ENCODE data around the gene MAPKAP1.

MAPKAP1 gene

DNA sequence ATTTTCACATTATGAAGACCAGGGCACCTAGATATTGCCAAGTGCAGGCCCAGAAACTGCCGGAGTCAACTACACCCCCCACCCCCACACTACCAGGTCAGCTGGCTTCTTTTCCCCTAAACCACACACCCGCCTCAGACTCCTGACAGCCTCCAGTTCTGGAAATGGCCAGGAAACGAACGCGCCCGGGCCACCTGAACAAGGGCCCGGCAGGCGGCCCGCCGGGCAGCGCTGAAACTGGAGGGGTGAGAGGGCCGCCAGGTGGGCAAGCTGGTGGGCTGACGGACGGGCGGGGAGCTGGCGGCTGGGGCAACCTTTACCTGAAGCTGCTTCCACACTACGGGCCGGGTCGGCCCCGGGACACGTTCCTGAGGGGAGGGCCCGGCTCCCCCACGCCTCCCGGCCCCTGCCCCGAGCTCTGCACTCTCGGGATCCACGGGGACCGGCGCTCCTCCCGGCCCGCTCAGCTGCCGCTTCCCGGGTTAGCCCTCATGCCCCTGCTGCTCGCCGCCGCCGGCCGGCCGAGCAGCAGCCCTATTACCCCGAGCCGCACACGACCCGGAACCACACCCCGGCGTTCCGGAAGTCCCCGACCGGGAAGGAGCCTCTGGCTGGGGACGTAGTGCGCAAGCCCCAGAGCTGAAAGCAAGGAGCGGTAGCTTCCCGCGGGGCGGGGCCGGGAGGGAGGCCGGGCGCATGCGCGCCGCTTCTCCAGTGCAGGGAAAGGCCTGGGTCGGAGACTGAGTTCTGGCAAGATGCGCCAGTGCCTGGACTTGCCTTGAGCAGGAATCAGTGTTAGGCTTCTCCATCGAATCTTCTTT, at the start of gene MAPKAP1:
Gene MAPKAP1 (minus strand): TSS at position 558 of the 821 bp plus-strand sequence. CDS start 34,634 bp downstream, outside the sequence.
- peak; percentile 75 for DNase-seq (ENCODE audit: low read depth, low spot score)
- H3K27ac ChIP-seq: peak within 1 kb of the TSS; percentile 75

DNA sequence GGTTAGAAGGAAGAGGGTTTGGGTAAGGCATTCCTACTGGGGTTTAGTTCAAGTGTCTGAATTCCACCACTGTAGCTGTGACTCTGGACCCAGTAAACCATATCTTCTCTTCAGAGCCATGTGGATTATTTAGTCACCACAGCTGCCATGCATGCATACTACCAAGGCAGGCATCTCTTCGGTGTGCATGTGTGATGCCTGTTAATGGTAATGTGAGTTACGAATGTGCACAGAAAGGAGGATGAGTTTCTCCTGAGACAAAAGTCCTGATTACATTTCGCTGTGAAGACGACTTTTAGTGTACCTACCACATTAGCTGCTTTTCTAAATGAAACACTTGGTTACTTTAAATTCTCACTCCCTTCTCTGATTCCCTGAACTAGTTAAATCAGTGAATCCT, 49.5 kb upstream of the MAPKAP1 start:
- H3K27ac ChIP-seq: no peak overlapping the region
- DNase-seq (ENCODE audit: low read depth, low spot score): no peak

DNA sequence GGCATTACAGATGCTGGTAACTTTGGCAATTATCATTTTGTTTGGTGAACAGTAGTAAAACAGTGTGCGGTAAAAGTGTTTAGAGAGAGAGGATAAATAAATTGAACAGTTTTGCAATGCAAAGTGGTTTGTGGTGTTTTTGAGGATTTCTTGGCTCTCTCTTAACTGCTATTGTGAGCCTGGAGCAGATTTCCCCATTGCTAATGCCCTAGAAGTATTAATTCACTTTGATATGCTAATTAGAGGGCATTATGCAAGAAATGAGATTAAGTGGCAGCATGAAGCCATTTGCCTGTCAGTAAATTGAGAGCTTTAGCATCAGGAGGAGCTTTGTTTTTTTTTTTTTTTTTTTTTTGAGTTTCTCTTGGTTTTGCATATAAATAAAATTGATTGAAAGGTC, 48.3 kb upstream of the MAPKAP1 start:
- DNase-seq (ENCODE audit: low read depth, low spot score): no peak
- no peak overlapping the region for H3K27ac ChIP-seq

DNA sequence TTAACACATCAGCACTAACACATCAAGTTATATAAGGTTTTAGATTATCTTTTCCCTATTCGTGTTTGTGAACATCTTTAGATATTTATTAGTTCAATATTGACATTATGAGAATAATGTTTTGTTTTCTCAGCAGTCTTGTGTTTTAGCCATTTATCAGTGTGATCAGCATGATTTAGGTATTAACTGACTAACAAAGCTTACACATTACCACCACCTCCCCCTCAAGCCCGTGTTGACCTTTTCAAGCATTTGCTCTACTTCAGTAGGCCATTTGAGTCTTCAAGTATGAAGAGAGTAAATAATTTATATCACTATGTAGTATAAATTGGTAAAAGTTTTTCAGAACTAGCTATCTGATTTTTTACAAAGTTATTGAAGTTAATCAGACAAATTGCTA, 47.1 kb upstream of the MAPKAP1 start:
- H3K27ac ChIP-seq: no peak overlapping the region
- no peak for DNase-seq (ENCODE audit: low read depth, low spot score)

DNA sequence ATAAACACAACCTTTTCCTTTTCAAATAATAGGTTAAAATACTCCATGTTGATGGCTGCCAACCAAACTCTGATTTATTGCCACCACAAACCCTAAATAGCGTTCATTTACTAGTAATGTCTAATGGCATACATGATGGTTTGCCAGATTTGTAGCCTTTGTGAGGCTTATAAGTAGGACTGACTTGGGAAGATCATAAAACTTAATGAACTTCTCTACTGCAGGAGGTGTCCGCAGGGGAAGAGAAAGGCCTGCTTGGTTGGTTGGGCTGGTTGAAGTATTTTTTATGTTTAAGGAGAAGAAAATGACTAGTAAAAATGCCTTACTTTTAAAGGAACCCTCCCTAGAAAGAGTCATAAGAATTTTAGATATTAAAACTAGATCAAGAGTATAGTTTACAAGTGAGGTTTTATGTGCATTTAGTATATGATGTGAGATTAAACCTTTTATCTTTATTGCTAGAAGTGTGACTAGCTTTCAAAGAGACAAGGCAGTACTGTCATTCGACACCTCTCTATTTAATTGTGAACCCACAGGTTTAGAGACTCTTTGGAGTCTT, 45.1 kb upstream of the MAPKAP1 start:
- no peak overlapping the region for H3K27ac ChIP-seq
- no peak for DNase-seq (ENCODE audit: low read depth, low spot score)

DNA sequence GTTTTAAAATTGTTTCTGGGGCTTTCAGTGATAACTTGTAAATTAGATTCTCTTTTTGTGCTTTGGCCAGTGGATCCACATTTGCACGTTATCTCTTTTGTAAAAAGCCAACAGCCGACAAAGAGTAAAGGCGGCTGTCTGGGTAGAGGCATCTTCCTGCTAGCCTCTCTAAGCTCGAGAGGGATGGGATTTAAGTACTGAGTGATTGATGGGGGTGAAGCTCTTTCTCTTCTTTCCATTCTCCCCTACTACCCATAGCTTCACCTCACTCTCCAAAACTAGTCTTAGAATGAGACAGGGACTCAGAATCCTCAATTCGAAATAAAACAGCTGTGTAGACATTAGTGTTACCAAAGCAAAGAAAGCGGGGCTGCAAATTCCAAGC, 43.6 kb upstream of the MAPKAP1 start:
- peak overlapping the region; percentile 73 for H3K27ac ChIP-seq
- DNase-seq (ENCODE audit: low read depth, low spot score): no peak

DNA sequence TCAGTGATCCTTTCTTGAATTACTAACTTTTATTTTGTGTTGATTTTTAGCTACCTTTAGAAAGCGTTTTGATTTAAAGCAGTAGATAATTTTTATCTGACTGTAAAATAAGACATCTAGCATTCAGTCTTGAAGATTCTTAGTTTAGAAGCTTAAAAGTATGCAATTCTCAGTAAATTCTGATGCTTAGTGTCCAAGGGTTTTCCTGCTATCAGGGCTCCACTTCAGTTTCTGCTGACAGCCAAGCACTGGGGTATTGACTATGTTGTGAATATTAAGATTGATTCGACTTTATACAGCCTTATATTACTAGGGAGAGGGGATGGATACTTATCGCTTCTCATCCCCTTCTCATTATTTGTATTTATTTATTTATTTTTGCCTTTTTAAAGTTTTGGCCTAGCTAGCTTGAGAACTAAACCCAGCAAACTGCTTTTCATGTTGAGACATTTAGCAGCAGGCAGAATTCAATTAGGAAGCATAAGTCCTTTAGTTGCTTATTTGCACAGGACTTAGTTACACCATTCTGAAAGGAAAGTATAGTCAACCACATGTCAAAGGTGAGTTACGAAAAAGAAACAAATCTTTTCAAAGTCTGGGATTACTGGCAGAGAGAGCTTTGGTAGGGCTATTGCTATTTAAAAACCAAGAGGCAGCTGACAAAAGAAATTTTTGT, 43.1 kb upstream of the MAPKAP1 start:
- H3K27ac ChIP-seq: peak overlapping the region; percentile 73
- DNase-seq (ENCODE audit: low read depth, low spot score): no peak

DNA sequence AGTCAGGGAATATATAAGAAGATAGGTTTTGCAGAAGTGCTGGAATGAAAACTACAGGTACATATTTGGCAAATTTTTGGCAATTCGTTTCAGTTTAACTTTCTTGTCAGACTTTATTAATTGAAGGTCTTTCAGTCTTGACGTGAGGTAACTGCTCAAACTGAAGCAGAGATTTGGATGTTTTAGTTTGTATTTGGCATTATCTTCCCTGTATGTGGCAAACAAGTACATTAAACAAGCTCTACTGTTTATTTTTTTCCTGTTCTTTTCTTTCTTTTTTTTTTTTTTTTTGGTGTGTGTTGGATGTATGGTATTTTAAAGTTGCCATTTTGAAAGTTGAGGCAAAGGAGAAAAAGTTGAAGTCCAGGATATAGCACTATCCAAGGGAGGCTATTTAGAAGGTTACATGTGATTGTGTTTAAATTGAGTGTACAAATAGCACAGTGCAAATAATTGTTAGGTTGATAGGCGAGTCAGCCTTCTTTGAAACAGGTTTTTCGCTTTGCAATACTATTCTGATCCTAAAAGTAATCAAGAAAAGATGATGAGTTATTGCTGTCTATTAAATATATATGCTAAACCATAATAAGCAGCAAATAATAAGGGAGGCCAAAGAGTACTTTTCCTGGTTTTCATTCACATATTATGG, 42.4 kb upstream of the MAPKAP1 start:
- no peak for DNase-seq (ENCODE audit: low read depth, low spot score)
- peak overlapping the region; percentile 73 for H3K27ac ChIP-seq

DNA sequence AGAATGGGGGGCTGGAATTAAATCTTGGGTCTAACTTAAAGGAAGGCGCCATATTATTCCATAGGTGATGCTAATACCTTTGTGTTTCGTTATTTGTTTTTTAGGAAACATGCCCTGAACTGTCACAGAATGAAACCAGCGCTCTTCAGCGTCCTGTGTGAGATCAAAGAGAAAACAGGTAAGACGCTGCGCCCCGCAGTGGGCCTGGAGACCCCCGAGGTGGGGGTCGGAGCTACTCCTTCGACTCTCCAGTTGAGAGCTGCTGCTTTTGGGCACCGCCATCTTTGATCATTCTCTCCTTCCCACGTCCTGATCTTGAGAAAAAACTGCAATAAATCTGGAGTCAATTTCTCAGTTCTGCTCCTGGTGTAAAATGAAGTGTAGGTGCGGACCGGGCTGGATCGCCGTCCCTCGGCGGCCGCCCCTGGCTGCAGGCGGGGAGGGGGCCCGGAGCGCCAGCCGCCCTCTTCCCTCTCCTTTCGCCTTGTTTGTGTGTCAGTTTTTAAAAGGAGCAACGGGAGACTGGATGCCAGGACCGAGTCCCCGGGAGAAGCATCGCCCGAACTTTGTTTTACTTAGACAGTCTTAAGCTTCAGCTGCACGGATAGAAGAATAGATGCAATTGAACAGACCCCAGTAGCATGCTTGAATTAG, 41.6 kb upstream of the MAPKAP1 start:
- peak overlapping the region; percentile 73 for H3K27ac ChIP-seq
- no peak for DNase-seq (ENCODE audit: low read depth, low spot score)

DNA sequence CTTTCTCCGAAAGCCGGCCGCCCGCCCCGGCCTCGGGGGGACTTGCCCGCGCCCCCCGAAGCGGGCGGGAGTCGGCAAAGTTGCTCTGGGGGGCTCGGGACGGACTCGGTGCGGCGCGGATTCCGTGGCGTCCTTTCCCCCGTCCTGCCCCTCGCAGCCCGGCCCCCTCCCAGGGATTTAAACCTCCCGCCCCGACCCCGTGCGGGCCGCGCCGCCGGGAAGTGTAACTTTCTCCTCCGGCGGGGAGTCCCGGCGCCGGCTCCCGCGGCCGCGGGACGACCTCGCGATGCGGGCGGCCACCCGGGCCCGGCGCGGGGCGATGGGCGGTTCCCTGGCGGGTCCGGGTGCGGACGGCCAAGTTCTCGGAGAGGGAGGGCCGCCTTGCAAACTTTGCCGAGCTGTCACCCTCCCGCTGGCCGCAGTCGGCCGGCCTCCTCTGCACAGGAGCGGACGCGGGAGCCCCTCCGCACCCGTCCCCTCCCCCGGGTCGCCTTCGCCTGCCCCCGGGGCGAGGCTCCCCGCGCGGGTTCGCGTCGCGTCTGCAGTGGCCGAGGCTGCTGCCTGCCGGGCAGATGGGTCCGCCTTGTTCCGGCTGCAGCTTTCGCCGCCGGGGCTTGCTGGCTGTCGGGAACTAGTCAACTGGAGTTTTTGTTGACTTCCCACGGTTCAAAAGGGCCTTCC, 40.9 kb upstream of the MAPKAP1 start:
- DNase-seq (ENCODE audit: low read depth, low spot score): no peak
- H3K27ac ChIP-seq: peak overlapping the region; percentile 73

DNA sequence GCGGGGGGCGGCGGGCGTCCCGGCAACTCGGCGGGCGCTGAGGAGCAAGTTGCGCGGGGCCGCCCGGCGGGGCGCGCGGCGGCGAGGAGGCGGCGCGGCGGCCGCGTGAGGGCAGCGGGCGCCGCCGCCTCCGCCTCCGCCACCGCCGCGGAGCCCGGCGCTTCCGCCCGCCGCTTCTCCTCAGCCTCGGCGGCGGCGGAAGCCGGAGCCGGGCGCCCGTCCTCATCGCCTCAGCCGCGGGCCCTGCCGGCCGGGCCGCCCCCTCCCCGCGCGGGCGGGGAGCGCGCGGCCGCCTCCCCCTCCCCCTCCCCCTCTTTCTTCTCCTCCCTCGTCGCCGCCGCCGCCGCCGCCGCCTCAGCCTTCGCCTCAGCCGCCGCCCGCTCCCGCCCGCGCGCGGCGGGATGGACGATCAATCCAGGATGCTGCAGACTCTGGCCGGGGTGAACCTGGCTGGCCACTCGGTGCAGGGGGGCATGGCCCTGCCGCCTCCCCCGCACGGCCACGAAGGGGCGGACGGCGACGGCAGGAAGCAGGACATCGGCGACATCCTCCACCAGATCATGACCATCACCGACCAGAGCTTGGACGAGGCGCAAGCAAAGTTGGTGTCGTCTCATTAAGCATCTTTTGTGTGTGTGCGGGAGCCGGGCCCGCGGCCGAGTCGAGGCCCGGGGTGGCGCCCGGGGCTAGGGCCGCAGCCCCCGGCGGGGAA, 40.2 kb upstream of the MAPKAP1 start, which contains the start of gene PBX3:
Gene PBX3 (plus strand): TSS at position 321 of the 712 bp plus-strand sequence.
- no peak for DNase-seq (ENCODE audit: low read depth, low spot score)
- peak within 1 kb of the TSS; percentile 73 for H3K27ac ChIP-seq

DNA sequence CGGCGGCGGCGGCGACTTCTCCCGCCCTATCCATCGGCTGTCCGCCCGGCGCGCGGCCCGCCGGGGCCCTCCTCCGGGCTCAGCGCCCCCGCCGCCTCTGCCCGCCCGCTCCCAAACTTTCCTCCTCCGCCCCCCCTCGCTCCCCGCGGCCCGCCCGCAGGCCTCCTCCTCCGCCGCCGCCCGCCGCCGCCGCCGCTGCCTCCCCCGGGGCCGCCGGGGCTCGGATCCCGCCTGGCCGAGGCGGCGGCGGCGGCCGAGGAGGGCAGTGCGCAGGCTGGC, 39.7 kb upstream of the MAPKAP1 start:
- peak overlapping the region; percentile 73 for H3K27ac ChIP-seq
- no peak for DNase-seq (ENCODE audit: low read depth, low spot score)

DNA sequence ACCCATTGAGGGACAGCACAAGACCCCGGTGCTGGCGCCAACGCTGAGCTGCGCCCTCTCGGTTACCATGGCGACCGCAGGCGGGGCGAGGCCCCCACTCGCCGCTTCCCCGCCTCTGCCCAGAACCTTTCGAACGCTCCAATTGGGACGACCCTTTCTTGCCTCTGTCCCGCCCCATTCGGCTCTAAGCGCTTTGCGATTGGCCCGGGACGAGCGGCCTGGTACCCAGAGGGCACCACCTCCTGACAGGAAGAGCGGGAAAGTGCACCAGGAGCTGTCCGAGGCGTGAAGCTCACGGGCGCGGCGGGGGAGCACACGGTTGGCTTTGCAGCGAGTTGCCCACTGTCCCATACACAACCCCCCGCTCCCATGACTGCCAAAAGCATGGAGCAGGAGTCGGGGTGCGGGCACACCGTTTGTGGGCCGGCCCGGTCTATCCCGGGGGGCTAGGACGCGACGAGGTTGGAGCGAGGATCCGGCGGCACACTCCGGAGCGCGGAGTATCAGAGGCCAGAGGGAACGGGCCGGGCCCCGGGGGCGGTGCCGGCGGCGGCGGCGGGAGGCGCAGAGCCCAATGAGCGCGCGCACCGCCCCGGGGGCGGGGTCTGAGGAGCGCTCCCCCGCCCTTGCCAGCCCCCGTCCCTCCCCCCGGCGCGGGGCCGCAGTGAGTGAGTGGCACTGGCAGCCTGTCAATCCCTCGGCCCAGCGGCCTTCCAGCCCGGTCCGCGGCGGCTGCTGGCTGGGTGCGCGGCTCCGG, 39.2 kb upstream of the MAPKAP1 start:
- peak; percentile 61 for DNase-seq (ENCODE audit: low read depth, low spot score)
- peak overlapping the region; percentile 73 for H3K27ac ChIP-seq

DNA sequence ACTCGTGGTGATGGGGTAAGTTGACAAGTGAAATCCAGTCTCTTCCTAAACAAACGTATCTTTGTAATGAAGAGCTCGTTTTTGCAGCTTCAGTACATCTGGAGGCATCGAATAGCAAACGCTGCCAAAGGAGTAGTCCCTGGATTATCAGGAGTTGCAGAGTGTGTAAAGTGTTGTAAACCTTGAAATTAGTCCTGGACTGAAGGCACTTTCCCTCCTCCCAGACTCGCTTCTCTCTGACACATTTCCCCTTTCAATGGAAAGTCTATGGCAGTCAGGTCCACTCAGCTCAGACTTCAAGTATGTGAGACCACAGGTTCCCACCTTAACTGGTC, 38.6 kb upstream of the MAPKAP1 start:
- H3K27ac ChIP-seq: no peak overlapping the region
- no peak for DNase-seq (ENCODE audit: low read depth, low spot score)

DNA sequence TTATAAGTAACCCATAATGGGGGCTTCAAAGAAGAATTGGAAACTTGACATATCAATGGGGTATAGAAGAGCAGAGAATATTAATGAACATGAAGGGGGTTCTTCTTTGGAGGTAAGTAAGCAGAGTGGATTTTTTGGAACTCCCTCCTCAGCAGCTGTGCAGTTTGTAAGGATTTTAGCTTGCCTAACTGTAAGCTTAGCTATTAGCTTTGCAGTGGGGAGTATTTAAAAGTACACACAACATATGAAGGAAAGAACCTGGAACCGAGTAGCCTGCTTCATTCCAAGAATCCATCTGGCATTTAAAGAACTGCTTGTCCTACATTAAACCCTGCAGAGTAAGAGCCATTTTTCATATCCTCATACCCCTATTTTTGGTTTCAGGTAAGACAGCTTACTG, 38.0 kb upstream of the MAPKAP1 start:
- H3K27ac ChIP-seq: no peak overlapping the region
- DNase-seq (ENCODE audit: low read depth, low spot score): no peak

DNA sequence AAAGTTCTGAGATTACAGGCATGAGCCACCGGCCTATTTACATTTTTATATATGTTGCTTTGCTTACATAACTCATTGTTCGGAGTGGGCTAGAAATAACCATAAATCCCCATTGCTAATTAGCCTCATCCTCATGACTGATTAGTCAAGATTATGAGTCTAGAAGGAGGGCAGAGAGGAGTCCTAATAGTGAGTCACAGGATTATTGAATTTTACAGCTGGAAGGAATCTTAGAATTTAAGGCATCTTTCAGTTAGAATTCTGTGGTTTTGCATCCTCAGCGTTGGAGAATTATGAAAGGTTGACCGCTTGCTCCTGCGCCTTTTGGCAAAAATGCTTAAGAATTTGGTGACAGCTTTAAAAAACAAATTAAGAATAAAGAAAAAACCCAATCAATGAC, 37.6 kb upstream of the MAPKAP1 start:
- H3K27ac ChIP-seq: no peak overlapping the region
- no peak for DNase-seq (ENCODE audit: low read depth, low spot score)

DNA sequence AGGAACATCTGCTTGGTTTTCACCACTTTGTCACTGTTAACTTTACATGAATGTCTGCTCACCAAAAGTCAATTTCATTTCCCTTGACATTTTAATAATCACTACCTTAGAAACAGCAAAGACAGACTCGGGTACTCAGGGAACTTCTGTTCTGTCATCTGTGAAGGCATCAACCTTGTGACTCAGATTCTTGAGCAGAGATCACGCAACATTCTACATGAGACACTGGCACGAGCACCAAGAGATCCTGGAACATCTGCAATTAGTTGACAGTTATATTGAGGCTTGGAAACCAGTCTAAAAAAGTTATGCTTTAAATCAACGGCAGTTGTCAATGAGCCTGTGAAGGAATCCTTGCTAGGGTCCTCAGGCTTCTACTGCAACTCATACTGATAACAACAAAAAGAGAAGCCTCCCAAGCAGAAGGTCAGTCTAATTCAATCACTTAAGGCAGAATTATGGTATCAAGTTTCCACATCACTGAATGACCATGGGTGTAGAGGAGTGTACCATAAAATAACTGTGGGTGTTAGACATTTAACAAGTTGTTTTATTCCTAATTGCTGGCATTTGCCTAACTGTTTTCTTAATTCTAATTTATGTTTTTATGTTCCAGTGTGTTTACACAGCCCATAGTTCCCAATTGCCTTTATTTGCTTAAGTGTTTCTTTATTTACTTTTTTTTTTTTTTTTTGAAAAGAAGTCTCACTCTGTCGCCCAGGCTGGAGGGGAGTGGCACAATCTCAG, 36.8 kb upstream of the MAPKAP1 start:
- no peak overlapping the region for H3K27ac ChIP-seq
- DNase-seq (ENCODE audit: low read depth, low spot score): no peak

DNA sequence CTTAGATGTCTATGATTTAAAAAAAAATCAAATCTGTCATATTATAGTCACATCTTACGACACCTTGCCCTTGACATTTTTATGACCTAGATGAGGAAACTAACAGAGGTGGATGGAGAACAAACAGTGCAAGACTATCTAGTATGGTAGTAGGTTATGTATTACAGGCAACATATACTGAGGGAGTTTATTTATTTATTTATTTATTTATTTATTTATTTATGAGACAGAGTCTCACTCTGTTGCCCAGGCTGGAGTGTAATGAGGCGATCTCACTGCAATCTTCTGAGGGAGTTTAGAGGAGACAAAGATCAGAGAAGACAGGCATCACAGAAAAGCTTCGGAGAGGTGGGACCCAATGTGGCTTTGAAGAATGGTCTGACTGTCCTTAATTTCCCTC, 35.6 kb upstream of the MAPKAP1 start:
- no peak for DNase-seq (ENCODE audit: low read depth, low spot score)

More for the DNA sequence above, 35.6 kb upstream of the MAPKAP1 start:
- H3K27ac ChIP-seq: no peak overlapping the region
